K562 (cell line): ENCODE results near the gene AMZ1. TPM values are rescaled to one million over a fixed set of nuclear protein-coding genes. Genes with fewer than 3 reads are reported as not detected.

Experiments
- FIP1L1 ChIP-seq: fragments of 200-400 bp; formaldehyde crosslinking; IDR thresholded peaks from 2 replicates; pipeline ENCODE4 v1.6.1; 2018; ENCODE audit warnings: mild to moderate bottlenecking, low read depth, low read length; ENCODE audit not compliant: poor library complexity, severe bottlenecking
- KAT7 ChIP-seq: sonication (generic); formaldehyde crosslinking; IDR thresholded peaks from 2 replicates; pipeline ENCODE4 v1.8.0; 2022; ENCODE audit warnings: missing genetic modification reagents, mild to moderate bottlenecking, borderline replicate concordance
- LCOR ChIP-seq: sonication (generic); formaldehyde crosslinking; IDR thresholded peaks from 2 replicates; pipeline ENCODE4 v1.8.0; 2022; ENCODE audit warnings: mild to moderate bottlenecking, missing genetic modification reagents
- NRF1 ChIP-seq, 2 experiments: fragments of 450-650 bp; IDR thresholded peaks in 1 of 2; conservative IDR thresholded peaks in 1 of 2; 2 replicates each; pipeline ENCODE4 v1.6.1; 2014; ENCODE audit warnings: mild to moderate bottlenecking in 2 of 2
- SP1 ChIP-seq: sonication (generic); formaldehyde crosslinking; IDR thresholded peaks from 2 replicates; pipeline ENCODE4 v1.8.1; 2022; ENCODE audit warnings: mild to moderate bottlenecking, missing genetic modification reagents
- TBL1XR1 ChIP-seq, 2 experiments: IDR thresholded peaks; 2 replicates each; pipeline ENCODE4 v1.6.1; 2012; ENCODE audit warnings: improper control_type of control experiment in 2 of 2, low read length in 2 of 2, mild to moderate bottlenecking in 1 of 2
- polyA plus RNA-seq, 8 experiments: library from polyadenylated mRNA; depleted of rRNA in 4 of 8; stranded (reverse) in 5 of 8; unstranded in 3 of 8; fragments of >200 nt; fragmentation: Nextera tagmentation in 2 of 8; fragmentation: Illumina TruSeq in 1 of 8; extraction: Ambion mirVana in 2 of 8; extraction: Trizol in 1 of 8; gene quantifications; 2 replicates each; pipeline versions ENCODE4 v1.2.1 to v1.2.3, GENCODE V29; 2011 to 2014; ENCODE audit warnings: inconsistent platforms in 1 of 8, missing spikeins in 1 of 8
- total RNA-seq, 7 experiments: library from RNA; depleted of rRNA in 6 of 7; stranded (reverse); fragments of >200 nt in 6 of 7; fragmentation: Illumina TruSeq in 2 of 7; extraction: Trizol in 2 of 7; gene quantifications; 2 replicates each; pipeline versions ENCODE4 v1.2.1 to v1.2.3, GENCODE V29; 2011 to 2021; ENCODE audit warnings: low replicate concordance in 1 of 7
- TF ChIP-seq, protein P1 (sequence below), 3 experiments: IDR thresholded peaks in 2 of 3; conservative IDR thresholded peaks in 1 of 3; 2 replicates each; pipeline ENCODE4 v1.5.1; 2011 to 2012; ENCODE audit warnings: low read length in 3 of 3, mild to moderate bottlenecking in 3 of 3, control low read depth in 2 of 3, improper control_type of control experiment in 1 of 3, inconsistent platforms in 1 of 3, low read depth in 1 of 3, mixed read lengths in 1 of 3, moderate library complexity in 1 of 3; ENCODE audit not compliant: insufficient read depth in 2 of 3
- TF ChIP-seq, protein P2 (sequence below): fragments of 450-650 bp; IDR thresholded peaks from 2 replicates; pipeline ENCODE4 v1.6.1; 2016; ENCODE audit warnings: mild to moderate bottlenecking, moderate library complexity
- TF ChIP-seq, protein P3 (sequence below): fragments of 450-650 bp; formaldehyde crosslinking; IDR thresholded peaks from 2 replicates; pipeline ENCODE4 v1.4.0; 2022; ENCODE audit warnings: mild to moderate bottlenecking, moderate library complexity
- TF ChIP-seq, protein P4 (sequence below): fragments of 450-650 bp; formaldehyde crosslinking; IDR thresholded peaks from 2 replicates; pipeline ENCODE4 v1.4.0; 2020; ENCODE audit warnings: mild to moderate bottlenecking, moderate library complexity

Gene AMZ1
- total and polyA plus RNA-seq, 9 of the 15 experiments (the other 6 are each of a cell fraction or from before 2014, with no cell fraction given), result not detected

DNA sequence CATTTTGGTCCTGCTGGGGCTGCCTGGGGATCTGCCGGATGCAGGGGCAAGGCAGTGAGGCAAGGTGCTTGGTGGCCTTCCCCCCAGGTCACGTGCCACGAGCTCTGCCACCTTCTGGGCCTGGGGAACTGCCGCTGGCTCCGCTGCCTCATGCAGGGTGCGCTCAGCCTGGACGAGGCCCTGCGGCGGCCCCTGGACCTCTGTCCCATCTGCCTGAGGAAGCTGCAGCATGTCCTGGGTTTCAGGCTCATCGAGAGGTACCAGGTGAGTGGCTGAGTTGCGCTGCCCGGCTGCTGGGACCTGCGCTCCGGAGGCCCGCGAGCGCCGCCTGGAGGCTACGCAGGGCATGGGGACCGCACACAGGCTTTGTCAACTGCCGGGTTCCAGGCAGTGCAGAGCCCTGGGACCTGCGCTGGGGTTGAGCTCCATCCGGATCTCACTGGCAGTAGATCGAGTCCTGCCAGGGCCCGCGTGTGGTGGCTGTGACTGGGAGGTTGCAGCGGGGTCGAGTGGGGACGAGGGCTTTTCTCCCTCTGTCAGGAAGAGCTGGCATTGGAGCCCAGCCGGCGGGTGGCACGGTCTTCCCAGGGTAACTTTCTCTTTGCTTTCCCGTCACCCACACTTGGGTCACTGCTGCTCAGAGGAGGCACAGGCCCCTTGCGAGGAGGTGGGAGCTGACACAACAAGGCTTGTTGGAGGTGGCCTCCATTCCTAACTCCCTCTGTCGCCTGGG, 21.7 kb downstream of the AMZ1 start (continued):
- TF ChIP-seq, protein P1, sequence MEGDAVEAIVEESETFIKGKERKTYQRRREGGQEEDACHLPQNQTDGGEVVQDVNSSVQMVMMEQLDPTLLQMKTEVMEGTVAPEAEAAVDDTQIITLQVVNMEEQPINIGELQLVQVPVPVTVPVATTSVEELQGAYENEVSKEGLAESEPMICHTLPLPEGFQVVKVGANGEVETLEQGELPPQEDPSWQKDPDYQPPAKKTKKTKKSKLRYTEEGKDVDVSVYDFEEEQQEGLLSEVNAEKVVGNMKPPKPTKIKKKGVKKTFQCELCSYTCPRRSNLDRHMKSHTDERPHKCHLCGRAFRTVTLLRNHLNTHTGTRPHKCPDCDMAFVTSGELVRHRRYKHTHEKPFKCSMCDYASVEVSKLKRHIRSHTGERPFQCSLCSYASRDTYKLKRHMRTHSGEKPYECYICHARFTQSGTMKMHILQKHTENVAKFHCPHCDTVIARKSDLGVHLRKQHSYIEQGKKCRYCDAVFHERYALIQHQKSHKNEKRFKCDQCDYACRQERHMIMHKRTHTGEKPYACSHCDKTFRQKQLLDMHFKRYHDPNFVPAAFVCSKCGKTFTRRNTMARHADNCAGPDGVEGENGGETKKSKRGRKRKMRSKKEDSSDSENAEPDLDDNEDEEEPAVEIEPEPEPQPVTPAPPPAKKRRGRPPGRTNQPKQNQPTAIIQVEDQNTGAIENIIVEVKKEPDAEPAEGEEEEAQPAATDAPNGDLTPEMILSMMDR (IDR thresholded peaks at IDR 0.05 in 2 of 3, conservative IDR thresholded peaks at IDR 0.05 in 1 of 3; ENCODE audit: insufficient read depth in 2 of 3, low read depth in 1 of 3, low read length in 3 of 3), result peak; percentile 94 to 96 (median 94)
- TF ChIP-seq NRF1 (conservative IDR thresholded peaks at IDR 0.05 in 1 of 2, IDR thresholded peaks at IDR 0.05 in 1 of 2) (peak; percentile 68 to 72), TBL1XR1 (IDR thresholded peaks at IDR 0.05; ENCODE audit: low read length in 2 of 2) (0 out of 4 replicates have a peak, but pooled peaks of 1 of the 2 experiments have one; percentile 28), KAT7 (CRISPR knock-in tag) (0 out of 2 replicates have a peak, but pooled peaks have one; percentile 25), FIP1L1 (peak; percentile 47), SP1 (CRISPR knock-in tag) (no peak), LCOR (CRISPR knock-in tag) (peak; percentile 62; the same call in 1 of the 2 replicates)
- TF ChIP-seq, protein P2, sequence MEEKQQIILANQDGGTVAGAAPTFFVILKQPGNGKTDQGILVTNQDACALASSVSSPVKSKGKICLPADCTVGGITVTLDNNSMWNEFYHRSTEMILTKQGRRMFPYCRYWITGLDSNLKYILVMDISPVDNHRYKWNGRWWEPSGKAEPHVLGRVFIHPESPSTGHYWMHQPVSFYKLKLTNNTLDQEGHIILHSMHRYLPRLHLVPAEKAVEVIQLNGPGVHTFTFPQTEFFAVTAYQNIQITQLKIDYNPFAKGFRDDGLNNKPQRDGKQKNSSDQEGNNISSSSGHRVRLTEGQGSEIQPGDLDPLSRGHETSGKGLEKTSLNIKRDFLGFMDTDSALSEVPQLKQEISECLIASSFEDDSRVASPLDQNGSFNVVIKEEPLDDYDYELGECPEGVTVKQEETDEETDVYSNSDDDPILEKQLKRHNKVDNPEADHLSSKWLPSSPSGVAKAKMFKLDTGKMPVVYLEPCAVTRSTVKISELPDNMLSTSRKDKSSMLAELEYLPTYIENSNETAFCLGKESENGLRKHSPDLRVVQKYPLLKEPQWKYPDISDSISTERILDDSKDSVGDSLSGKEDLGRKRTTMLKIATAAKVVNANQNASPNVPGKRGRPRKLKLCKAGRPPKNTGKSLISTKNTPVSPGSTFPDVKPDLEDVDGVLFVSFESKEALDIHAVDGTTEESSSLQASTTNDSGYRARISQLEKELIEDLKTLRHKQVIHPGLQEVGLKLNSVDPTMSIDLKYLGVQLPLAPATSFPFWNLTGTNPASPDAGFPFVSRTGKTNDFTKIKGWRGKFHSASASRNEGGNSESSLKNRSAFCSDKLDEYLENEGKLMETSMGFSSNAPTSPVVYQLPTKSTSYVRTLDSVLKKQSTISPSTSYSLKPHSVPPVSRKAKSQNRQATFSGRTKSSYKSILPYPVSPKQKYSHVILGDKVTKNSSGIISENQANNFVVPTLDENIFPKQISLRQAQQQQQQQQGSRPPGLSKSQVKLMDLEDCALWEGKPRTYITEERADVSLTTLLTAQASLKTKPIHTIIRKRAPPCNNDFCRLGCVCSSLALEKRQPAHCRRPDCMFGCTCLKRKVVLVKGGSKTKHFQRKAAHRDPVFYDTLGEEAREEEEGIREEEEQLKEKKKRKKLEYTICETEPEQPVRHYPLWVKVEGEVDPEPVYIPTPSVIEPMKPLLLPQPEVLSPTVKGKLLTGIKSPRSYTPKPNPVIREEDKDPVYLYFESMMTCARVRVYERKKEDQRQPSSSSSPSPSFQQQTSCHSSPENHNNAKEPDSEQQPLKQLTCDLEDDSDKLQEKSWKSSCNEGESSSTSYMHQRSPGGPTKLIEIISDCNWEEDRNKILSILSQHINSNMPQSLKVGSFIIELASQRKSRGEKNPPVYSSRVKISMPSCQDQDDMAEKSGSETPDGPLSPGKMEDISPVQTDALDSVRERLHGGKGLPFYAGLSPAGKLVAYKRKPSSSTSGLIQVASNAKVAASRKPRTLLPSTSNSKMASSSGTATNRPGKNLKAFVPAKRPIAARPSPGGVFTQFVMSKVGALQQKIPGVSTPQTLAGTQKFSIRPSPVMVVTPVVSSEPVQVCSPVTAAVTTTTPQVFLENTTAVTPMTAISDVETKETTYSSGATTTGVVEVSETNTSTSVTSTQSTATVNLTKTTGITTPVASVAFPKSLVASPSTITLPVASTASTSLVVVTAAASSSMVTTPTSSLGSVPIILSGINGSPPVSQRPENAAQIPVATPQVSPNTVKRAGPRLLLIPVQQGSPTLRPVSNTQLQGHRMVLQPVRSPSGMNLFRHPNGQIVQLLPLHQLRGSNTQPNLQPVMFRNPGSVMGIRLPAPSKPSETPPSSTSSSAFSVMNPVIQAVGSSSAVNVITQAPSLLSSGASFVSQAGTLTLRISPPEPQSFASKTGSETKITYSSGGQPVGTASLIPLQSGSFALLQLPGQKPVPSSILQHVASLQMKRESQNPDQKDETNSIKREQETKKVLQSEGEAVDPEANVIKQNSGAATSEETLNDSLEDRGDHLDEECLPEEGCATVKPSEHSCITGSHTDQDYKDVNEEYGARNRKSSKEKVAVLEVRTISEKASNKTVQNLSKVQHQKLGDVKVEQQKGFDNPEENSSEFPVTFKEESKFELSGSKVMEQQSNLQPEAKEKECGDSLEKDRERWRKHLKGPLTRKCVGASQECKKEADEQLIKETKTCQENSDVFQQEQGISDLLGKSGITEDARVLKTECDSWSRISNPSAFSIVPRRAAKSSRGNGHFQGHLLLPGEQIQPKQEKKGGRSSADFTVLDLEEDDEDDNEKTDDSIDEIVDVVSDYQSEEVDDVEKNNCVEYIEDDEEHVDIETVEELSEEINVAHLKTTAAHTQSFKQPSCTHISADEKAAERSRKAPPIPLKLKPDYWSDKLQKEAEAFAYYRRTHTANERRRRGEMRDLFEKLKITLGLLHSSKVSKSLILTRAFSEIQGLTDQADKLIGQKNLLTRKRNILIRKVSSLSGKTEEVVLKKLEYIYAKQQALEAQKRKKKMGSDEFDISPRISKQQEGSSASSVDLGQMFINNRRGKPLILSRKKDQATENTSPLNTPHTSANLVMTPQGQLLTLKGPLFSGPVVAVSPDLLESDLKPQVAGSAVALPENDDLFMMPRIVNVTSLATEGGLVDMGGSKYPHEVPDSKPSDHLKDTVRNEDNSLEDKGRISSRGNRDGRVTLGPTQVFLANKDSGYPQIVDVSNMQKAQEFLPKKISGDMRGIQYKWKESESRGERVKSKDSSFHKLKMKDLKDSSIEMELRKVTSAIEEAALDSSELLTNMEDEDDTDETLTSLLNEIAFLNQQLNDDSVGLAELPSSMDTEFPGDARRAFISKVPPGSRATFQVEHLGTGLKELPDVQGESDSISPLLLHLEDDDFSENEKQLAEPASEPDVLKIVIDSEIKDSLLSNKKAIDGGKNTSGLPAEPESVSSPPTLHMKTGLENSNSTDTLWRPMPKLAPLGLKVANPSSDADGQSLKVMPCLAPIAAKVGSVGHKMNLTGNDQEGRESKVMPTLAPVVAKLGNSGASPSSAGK, result peak; percentile 35; the same call in 1 of the 2 replicates
- TF ChIP-seq, protein P3, sequence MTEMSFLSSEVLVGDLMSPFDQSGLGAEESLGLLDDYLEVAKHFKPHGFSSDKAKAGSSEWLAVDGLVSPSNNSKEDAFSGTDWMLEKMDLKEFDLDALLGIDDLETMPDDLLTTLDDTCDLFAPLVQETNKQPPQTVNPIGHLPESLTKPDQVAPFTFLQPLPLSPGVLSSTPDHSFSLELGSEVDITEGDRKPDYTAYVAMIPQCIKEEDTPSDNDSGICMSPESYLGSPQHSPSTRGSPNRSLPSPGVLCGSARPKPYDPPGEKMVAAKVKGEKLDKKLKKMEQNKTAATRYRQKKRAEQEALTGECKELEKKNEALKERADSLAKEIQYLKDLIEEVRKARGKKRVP (CRISPR knock-in tag), result 0 out of 2 replicates have a peak, but pooled peaks have one; percentile 13
- TF ChIP-seq, protein P4, sequence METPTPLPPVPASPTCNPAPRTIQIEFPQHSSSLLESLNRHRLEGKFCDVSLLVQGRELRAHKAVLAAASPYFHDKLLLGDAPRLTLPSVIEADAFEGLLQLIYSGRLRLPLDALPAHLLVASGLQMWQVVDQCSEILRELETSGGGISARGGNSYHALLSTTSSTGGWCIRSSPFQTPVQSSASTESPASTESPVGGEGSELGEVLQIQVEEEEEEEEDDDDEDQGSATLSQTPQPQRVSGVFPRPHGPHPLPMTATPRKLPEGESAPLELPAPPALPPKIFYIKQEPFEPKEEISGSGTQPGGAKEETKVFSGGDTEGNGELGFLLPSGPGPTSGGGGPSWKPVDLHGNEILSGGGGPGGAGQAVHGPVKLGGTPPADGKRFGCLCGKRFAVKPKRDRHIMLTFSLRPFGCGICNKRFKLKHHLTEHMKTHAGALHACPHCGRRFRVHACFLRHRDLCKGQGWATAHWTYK, result 0 out of 2 replicates have a peak, but pooled peaks have one; percentile 29
